GM18870 (cell line): ENCODE data around the gene TESPA1.
A peak's percentile ranks its signal among the peaks of the same experiment; 100 is the strongest.

Experiments
- ATAC-seq: cut with Tn5 transposase; IDR thresholded peaks from one replicate; pipeline ENCODE4 v1.9.1; 2021; ENCODE audit warnings: moderate library complexity; ENCODE audit not compliant: unreplicated experiment

The TESPA1 gene, protein sequence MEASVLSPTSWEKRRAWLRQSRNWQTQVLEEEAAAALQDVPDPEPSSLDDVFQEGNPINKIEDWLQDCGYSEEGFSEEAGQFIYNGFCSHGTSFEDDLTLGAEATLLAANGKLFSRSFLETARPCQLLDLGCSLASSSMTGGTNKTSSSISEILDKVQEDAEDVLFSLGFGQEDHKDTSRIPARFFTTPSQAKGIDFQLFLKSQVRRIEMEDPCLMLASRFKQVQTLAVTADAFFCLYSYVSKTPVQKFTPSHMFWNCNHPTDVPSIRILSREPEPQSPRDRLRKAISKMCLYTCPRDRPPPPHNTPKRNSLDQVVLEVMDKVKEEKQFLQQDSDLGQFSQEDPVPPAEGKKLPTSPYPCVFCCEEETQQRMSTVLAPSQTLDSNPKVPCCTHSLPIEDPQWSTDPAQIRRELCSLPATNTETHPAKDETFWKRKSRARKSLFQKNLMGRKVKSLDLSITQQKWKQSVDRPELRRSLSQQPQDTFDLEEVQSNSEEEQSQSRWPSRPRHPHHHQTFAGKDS

GRCh38 chr12:54984658-54985376, at the start of gene TESPA1:
TSS of gene TESPA1 (minus strand) at chr12:54984762. CDS start at chr12:54974562, 10,200 bp downstream.
- ATAC-seq = peak; percentile 95

DNA sequence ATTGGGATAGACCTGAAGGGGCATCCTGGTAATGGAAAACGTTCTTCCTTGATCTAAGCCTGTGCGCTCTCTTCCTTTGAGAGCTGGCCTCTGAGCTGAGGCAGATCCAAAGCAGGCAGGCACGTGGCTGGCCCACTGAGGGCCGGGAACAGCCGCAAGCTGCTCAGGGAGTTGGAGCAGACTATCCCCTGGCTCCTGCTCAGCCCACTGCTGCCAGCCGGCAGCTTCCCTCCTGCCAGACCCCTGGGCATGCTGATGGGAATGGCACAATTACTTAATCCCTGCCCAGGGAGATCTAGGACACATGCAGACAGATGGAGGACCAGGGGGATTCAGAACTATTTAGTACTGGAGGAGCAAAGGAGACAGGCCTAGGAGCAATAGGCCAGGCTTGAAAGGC, 49.7 kb upstream of the TESPA1 start:
- no peak for ATAC-seq

GRCh38 chr12:55025508-55025907, 40.9 kb upstream of the TESPA1 start:
- ATAC-seq = no peak

DNA sequence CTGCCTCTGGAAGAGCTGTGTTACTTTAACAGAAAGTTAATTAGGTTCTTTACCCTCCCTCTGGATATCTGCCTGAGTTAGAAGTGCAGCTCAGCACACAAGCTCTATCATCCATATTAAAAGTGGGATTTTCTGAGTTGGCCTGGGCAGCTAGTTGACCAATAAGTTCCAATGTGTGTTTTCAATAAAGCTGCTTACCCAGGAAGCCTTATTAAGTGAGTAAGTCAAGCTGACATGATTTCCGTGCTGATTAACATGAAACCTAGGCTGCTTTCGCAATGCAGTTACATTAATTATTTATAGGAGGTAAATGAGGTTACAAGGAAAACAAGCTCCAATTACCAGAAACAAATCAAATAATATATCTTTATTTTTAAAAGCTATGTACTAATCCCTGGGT, 40.0 kb upstream of the TESPA1 start:
- no peak for ATAC-seq

- ATAC-seq = no peak
These were observed 35.2 kb upstream of the TESPA1 start, which contains the start of gene NEUROD4 for GRCh38 chr12:55019784-55020183. TSS of gene NEUROD4 (plus strand) at chr12:55019974. CDS start at chr12:55026440, 6,466 bp downstream.

DNA sequence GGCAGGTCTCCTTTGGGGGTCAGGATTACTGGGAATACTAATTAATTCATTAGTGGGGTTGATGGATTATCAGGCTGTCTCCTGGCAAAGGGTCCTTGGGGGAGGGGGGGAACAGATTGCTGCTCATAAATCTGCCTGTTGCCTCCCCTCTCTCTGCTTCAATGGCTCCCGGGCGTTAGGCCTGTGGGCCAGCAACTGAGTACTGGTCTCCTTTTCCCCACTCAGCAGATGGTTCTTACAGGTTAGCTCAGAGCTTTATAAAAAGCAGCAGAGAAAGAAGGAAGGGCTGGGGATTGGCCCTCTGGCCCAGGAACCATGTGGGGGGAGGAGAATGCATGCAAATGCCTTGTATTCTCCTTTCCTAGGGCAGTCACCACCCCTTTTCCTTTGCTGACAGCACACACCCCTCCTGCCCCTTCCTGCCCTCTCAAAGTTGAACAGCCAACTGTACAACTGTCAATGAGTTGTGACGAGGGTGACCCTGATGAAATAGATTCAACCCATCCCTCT, 32.9 kb upstream of the TESPA1 start:
- no peak for ATAC-seq

- no peak for ATAC-seq
These were observed 24.5 kb upstream of the TESPA1 start for GRCh38 chr12:55008944-55009585.

GRCh38 chr12:55002355-55002754, 17.8 kb upstream of the TESPA1 start:
- no peak for ATAC-seq

GRCh38 chr12:55001198-55001868, 16.8 kb upstream of the TESPA1 start:
- no peak for ATAC-seq

- ATAC-seq = no peak
These were observed 14.5 kb upstream of the TESPA1 start for GRCh38 chr12:54998958-54999510.

DNA sequence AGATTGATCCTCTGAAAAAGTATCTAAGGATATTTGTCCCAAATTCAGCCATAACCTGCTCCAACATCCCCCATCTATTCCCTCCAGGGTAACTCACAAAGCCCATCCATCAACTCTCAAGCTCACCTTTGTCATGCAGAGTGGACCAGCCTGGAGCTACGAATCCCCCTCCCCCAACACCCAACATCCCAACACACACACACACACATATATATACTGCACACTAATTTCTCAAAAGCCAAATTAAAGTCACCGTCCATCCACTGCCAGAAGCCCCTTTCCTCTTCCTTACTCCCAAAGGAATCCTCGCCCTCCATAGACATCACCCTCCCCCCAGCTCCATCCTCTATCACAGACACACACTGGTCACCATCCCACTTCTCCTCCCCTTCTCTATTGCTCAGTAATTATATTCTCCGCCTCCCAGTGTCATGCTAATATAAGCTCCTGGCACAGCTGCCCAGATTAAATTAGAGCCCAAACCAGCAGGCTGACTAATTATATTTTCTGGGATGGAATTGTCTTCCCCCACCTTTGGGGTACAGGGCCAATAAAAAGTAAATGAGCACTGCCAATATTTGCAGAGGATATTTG, 13.5 kb upstream of the TESPA1 start:
- ATAC-seq = no peak

- no peak for ATAC-seq
These were observed 11.6 kb upstream of the TESPA1 start for GRCh38 chr12:54996205-54996604.

DNA sequence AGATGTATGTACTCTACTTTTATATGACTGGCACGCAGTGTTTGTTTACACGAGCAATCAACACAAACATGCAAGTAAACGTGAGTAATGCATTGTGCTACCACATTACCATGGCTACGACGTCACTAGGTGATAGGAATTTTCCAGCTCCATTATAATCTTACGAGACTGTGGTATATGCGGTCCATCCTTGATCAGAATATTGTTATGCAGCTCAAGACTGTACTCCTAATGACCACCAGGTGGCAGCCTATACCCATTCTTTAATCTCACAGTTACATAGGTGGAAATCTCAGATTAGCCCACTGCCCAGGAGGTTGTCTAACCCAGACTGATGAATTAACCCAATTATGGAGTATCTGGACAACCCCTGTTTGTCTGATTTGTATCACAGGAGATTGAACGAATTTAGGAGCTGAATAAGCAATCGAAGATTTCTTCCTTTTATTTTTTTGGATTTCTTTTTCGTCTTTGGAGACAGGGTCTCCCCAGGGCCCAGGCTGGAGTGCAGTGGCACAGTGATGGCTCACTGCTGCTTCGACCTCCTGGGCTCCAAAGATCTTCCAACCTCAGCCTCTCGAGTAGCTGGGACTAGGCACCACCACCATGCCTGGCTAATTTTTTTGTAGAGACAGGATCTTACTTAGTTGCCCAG, 8.7 kb upstream of the TESPA1 start:
- ATAC-seq = peak; percentile 48

DNA sequence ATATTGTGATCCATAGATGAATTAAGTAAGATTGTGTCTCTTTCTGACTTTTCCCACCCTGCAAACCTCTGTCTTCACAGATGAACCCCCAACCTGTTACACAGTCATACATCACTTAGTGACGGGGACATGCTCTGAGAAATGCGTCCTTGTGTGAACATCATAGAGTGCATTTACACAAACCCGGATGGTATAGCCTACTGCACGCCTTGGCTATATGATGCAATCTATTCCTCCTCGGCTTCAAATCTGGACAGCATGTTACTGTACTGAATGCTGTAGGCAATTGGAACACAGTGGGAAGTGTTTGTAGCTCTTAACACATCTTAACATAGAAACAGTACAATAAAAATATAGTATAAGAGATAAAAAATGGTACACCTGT, 7.4 kb upstream of the TESPA1 start:
- ATAC-seq = peak; percentile 35

GRCh38 chr12:54991161-54991990, 6.8 kb upstream of the TESPA1 start:
- peak; percentile 86 for ATAC-seq

- no peak for ATAC-seq
These were observed 5.3 kb upstream of the TESPA1 start for GRCh38 chr12:54989829-54990228.

DNA sequence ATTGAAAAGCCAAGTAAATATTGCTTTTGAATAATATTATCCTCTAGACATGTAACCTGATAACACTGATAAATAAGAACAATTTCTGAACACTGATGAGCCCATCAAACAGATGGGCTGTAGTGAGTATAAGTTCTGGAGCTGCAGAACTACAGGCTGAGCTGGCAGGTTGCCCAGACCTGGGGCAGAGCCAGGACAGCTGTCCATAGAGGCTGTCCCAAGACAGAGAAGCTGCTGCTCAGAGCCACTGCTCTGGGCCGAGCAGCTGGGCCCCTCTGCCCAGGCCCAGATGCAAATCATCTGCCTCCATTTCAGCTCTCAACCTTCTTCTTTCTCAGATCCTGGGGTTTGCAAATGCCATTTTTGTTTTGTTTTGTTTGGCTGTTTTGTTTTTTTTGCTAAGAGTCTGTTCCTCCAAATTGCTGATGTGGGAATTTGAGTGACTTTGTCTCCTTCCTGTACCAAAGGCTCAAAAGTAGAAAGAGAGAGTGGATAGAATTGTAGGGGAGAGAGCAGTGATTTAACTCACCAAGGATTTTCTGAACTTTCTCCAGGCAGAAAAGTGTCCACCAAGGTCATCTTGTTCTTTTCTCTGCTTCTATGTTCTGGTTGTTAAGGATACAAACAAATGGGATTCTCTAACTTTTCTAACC, 4.0 kb upstream of the TESPA1 start:
- no peak for ATAC-seq

DNA sequence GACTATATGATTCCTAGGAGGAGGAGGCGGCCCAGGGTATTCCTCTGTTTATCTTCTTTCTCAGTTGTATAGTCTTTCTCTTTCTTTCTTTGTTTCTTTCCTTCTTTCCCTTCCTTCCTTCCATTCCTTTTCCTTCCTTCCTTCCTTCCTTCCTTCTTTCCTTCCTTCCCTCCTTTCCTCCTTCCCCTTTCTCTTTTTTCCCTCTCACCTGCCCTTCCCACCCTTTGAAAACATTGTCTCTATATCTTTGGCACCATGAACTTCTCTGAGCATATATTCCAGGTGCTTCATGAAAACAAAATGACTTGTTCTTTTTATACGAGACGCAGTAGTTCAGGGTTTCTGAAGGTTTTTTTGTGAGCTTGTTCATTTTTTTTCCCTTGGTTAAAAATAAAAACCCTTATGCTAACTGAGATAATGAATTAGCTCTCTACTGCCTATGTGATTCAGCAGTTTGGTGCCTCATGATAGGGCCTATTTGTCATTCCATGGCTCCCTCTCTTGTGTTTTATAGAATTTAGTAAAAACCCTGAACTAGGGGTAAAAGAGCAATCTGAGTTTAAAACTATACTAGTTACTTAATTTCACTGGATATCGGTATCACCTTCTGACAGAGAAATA, 3.2 kb upstream of the TESPA1 start:
- no peak for ATAC-seq
